HEK293T (cell line): ENCODE data around the gene ANKMY1.

Experiments
- BHLHE40 ChIP-seq: fragments of 450-650 bp; IDR thresholded peaks from 2 replicates; pipeline ENCODE4 v1.6.1; 2016; ENCODE audit warnings: mild to moderate bottlenecking, moderate library complexity, borderline replicate concordance
- CTBP1 ChIP-seq: fragments of 450-650 bp; IDR thresholded peaks from 2 replicates; pipeline ENCODE4 v1.6.1; 2016; ENCODE audit warnings: borderline replicate concordance
- FOXK2 ChIP-seq: fragments of 450-650 bp; IDR thresholded peaks from 2 replicates; pipeline ENCODE4 v1.6.1; 2016; ENCODE audit warnings: mild to moderate bottlenecking
- FOXM1 ChIP-seq: fragments of 450-650 bp; IDR thresholded peaks from 2 replicates; pipeline ENCODE4 v1.6.1; 2017; ENCODE audit warnings: mild to moderate bottlenecking, borderline replicate concordance
- HDGF ChIP-seq: fragments of 450-650 bp; IDR thresholded peaks from 2 replicates; pipeline ENCODE4 v1.6.1; 2017; ENCODE audit warnings: antibody characterized with exemption, borderline replicate concordance
- L3MBTL2 ChIP-seq: fragments of 450-650 bp; conservative IDR thresholded peaks from 2 replicates; pipeline ENCODE4 v1.6.1; 2016; ENCODE audit warnings: mild to moderate bottlenecking
- SP1 ChIP-seq: fragments of 450-650 bp; IDR thresholded peaks from 2 replicates; pipeline ENCODE4 v1.6.1; 2017
- SUZ12 ChIP-seq: fragments of 450-650 bp; IDR thresholded peaks from 2 replicates; pipeline ENCODE4 v1.6.1; 2016; ENCODE audit warnings: mild to moderate bottlenecking
- TARDBP ChIP-seq: fragments of 450-650 bp; IDR thresholded peaks from 2 replicates; pipeline ENCODE4 v1.6.1; 2016

DNA sequence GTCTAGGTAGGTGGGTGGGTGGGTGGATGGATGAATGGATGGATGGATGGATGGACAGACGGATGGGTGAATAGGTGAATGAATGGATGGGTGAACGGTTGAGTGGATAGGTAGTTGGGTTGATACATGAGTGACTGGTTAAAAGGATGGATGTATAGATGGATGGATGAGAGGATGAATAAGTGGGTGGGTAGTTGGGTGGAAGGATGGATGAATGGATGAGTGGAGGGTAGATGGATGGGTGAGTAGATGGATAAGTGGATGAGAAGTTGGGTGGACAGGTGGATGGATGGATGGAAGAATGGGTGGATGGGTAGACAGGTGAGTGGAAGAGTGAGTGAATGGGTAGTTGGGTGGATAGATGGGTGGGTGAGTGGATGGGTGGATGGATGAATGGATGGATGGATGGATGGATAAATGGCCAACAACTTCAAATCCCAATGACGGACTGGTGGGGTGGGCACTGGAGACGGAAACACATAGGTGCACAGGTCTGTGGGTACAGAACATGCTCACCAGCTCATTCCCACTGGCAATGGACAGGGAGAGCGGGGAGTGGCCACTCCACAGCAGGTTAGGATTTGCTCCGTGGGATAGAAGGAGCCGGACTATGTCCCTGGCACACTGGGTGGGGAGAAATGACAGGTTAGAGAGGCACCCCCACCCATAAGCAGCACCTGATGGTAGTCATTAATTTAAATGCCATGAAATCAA is 48.8 kb downstream of the ANKMY1 start:
- TF ChIP-seq FOXK2 (no peak), HDGF (no peak), FOXM1 (no peak), SP1 (no peak), TARDBP (no peak), SUZ12 (no peak), CTBP1 (no peak), BHLHE40 (no peak), L3MBTL2 (no peak)
